Measurements from ENCODE around the gene NHSL1.

The NHSL1 gene

GRCh38 chr6:138420356-138420755 is 78.9 kb downstream of the NHSL1 start:
- DNase-seq (ENCODE audit: extremely low spot score) = no peak
- ChIA-PET CTCF (interaction anchor here (0.8 to 2.3 kb wide), 2 partner anchors 16 to 89 kb away, joined by 3 to 6 read pairs; partner anchors contain the start of gene HEBP2), POLR2A (no interaction called here)
- no peak for TF ChIP-seq CTCF (IDR thresholded peaks at IDR 0.05; ENCODE audit: control extremely low read depth, extremely low read depth, low read depth, missing control alignments)

- POLR2A ChIA-PET = no interaction called here
- DNase-seq (ENCODE audit: extremely low spot score) = no peak
- CTCF ChIA-PET = interaction anchor here (0.8 to 2.3 kb wide), 2 partner anchors 15 to 90 kb away, joined by 3 to 6 read pairs; partner anchors contain the start of gene HEBP2
- no peak for TF ChIP-seq CTCF (IDR thresholded peaks at IDR 0.05; ENCODE audit: control extremely low read depth, extremely low read depth, low read depth, missing control alignments)
Observed at GRCh38 chr6:138419766-138420165, 79.5 kb downstream of the NHSL1 start.

GRCh38 chr6:138418118-138418742 is 81.1 kb downstream of the NHSL1 start:
- no peak for TF ChIP-seq CTCF (IDR thresholded peaks at IDR 0.05; ENCODE audit: control extremely low read depth, extremely low read depth, low read depth, missing control alignments)
- DNase-seq (ENCODE audit: extremely low spot score) = no peak
- ChIA-PET CTCF (interaction anchor here (1.0 to 1.8 kb wide), 2 partner anchors 10 to 14 kb away, joined by 3 to 8 read pairs; partner anchors contain the start of gene HEBP2), POLR2A (no interaction called here)

- TF ChIP-seq CTCF (IDR thresholded peaks at IDR 0.05; ENCODE audit: control extremely low read depth, extremely low read depth, low read depth, missing control alignments) = no peak
- CTCF ChIA-PET = interaction anchor here (1.0 to 1.8 kb wide), 2 partner anchors 11 to 13 kb away, joined by 3 to 8 read pairs; partner anchors contain the start of gene HEBP2
- POLR2A ChIA-PET = no interaction called here
- no peak for DNase-seq (ENCODE audit: extremely low spot score)
Observed at GRCh38 chr6:138417493-138418117, 81.7 kb downstream of the NHSL1 start.

- TF ChIP-seq CTCF (IDR thresholded peaks at IDR 0.05; ENCODE audit: control extremely low read depth, extremely low read depth, low read depth, missing control alignments) = no peak
- ChIA-PET POLR2A (interaction anchor here (1.6 kb wide), 1 partner anchor 12 kb away, joined by 5 read pairs; the partner anchor contains the start of gene HEBP2), CTCF (interaction anchor here (1.2 to 4.4 kb wide), 3 partner anchors 12 to 350 kb away, joined by 3 to 29 read pairs (median 4); partner anchors contain the start of gene HEBP2)
- DNase-seq (ENCODE audit: extremely low spot score) = no peak
Observed at GRCh38 chr6:138416206-138416605, 83.1 kb downstream of the NHSL1 start.

- CTCF ChIA-PET = interaction anchor here (1.2 to 4.4 kb wide), 2 partner anchors 11 to 27 kb away, joined by 3 to 29 read pairs; partner anchors contain the start of gene HEBP2
- POLR2A ChIA-PET = interaction anchor here (0.7 kb wide), 1 partner anchor 372 kb away, joined by 3 read pairs; no protein-coding TSS in a partner anchor
- no peak for DNase-seq (ENCODE audit: extremely low spot score)
- no peak for TF ChIP-seq CTCF (IDR thresholded peaks at IDR 0.05; ENCODE audit: control extremely low read depth, extremely low read depth, low read depth, missing control alignments)
Observed at GRCh38 chr6:138415125-138415524, 84.2 kb downstream of the NHSL1 start.
